ENCODE results near the gene MARK3.
"Not testable (repeated sequence)": the region's sequence is repeated elsewhere in the genome, so short reads cannot be mapped to it uniquely, and the experiment has no call there.

Gene MARK3

GRCh38 chr14:103523575-103523954 lies 138.3 kb downstream of the MARK3 start:
- Histone ChIP-seq H3K27ac (ENCODE audit: low read depth, low read length) (no peak overlapping the region), H3K36me3 (ENCODE audit: control insufficient read depth, insufficient read depth, low read length) (peaks cover 18% of the 10 kb centered on the region), H3K9me3 (ENCODE audit: control insufficient read depth, insufficient read depth, low read depth, low read length) (no peaks in the 10 kb centered on the region), H3K27me3 (ENCODE audit: control insufficient read depth, insufficient read depth, low read length) (peaks cover 22% of the 10 kb centered on the region), H3K4me3 (ENCODE audit: low read depth, low read length) (peak overlapping the region; percentile 68), H3K9ac (ENCODE audit: low read length) (peak overlapping the region; percentile 9), H3K4me1 (ENCODE audit: control insufficient read depth, insufficient read depth, low read length) (peaks cover 29% of the 10 kb centered on the region)

- H3K9me3 ChIP-seq (ENCODE audit: control insufficient read depth, insufficient read depth, low read depth, low read length), result no peaks in the 10 kb centered on the region
- no peak overlapping the region for H3K27ac ChIP-seq (ENCODE audit: low read depth, low read length)
- H3K27me3 ChIP-seq (ENCODE audit: control insufficient read depth, insufficient read depth, low read length), result peaks cover 22% of the 10 kb centered on the region
- H3K9ac ChIP-seq (ENCODE audit: low read length), result no peak overlapping the region
- H3K4me1 ChIP-seq (ENCODE audit: control insufficient read depth, insufficient read depth, low read length), result peaks cover 25% of the 10 kb centered on the region
- no peak overlapping the region for H3K4me3 ChIP-seq (ENCODE audit: low read depth, low read length)
- H3K36me3 ChIP-seq (ENCODE audit: control insufficient read depth, insufficient read depth, low read length), result peaks cover 12% of the 10 kb centered on the region
These were observed 139.1 kb downstream of the MARK3 start for GRCh38 chr14:103524002-103524935.

GRCh38 chr14:103525430-103526246 lies 140.4 kb downstream of the MARK3 start:
- not testable (repeated sequence) for H3K9ac ChIP-seq (ENCODE audit: low read length); H3K36me3 ChIP-seq (ENCODE audit: control insufficient read depth, insufficient read depth, low read length); H3K4me3 ChIP-seq (ENCODE audit: low read depth, low read length); H3K27ac ChIP-seq (ENCODE audit: low read depth, low read length); H3K9me3 ChIP-seq (ENCODE audit: control insufficient read depth, insufficient read depth, low read depth, low read length)
- Histone ChIP-seq H3K4me1 (ENCODE audit: control insufficient read depth, insufficient read depth, low read length) (peaks cover 24% of the 10 kb centered on the region), H3K27me3 (ENCODE audit: control insufficient read depth, insufficient read depth, low read length) (peaks cover 22% of the 10 kb centered on the region)

GRCh38 chr14:103526247-103526913 lies 141.2 kb downstream of the MARK3 start:
- Histone ChIP-seq H3K9me3 (ENCODE audit: control insufficient read depth, insufficient read depth, low read depth, low read length) (no peaks in the 10 kb centered on the region), H3K4me1 (ENCODE audit: control insufficient read depth, insufficient read depth, low read length) (peaks cover 24% of the 10 kb centered on the region), H3K27ac (ENCODE audit: low read depth, low read length) (no peak overlapping the region), H3K9ac (ENCODE audit: low read length) (no peak overlapping the region), H3K36me3 (ENCODE audit: control insufficient read depth, insufficient read depth, low read length) (peaks cover 4% of the 10 kb centered on the region; the same call in 1 of the 2 replicates), H3K4me3 (ENCODE audit: low read depth, low read length) (no peak overlapping the region), H3K27me3 (ENCODE audit: control insufficient read depth, insufficient read depth, low read length) (peaks cover 22% of the 10 kb centered on the region)

GRCh38 chr14:103526914-103527248 lies 141.7 kb downstream of the MARK3 start:
- Histone ChIP-seq H3K4me1 (ENCODE audit: control insufficient read depth, insufficient read depth, low read length) (peaks cover 24% of the 10 kb centered on the region), H3K27me3 (ENCODE audit: control insufficient read depth, insufficient read depth, low read length) (peaks cover 22% of the 10 kb centered on the region), H3K9ac (ENCODE audit: low read length) (no peak overlapping the region), H3K36me3 (ENCODE audit: control insufficient read depth, insufficient read depth, low read length) (peaks cover 4% of the 10 kb centered on the region; the same call in 1 of the 2 replicates), H3K27ac (ENCODE audit: low read depth, low read length) (no peak overlapping the region), H3K9me3 (ENCODE audit: control insufficient read depth, insufficient read depth, low read depth, low read length) (no peaks in the 10 kb centered on the region), H3K4me3 (ENCODE audit: low read depth, low read length) (no peak overlapping the region)

- H3K4me1 ChIP-seq (ENCODE audit: control insufficient read depth, insufficient read depth, low read length), result peaks cover 24% of the 10 kb centered on the region
- peak overlapping the region; percentile 89; the same call in 1 of the 2 replicates for H3K4me3 ChIP-seq (ENCODE audit: low read depth, low read length)
- H3K36me3 ChIP-seq (ENCODE audit: control insufficient read depth, insufficient read depth, low read length), result peaks cover 10% of the 10 kb centered on the region
- peaks cover 22% of the 10 kb centered on the region for H3K27me3 ChIP-seq (ENCODE audit: control insufficient read depth, insufficient read depth, low read length)
- no peak overlapping the region for H3K27ac ChIP-seq (ENCODE audit: low read depth, low read length)
- H3K9ac ChIP-seq (ENCODE audit: low read length), result peak overlapping the region; percentile 84
- H3K9me3 ChIP-seq (ENCODE audit: control insufficient read depth, insufficient read depth, low read depth, low read length), result no peaks in the 10 kb centered on the region
These were observed 142.4 kb downstream of the MARK3 start for GRCh38 chr14:103527408-103528145.

GRCh38 chr14:103528146-103528586 lies 143.0 kb downstream of the MARK3 start:
- Histone ChIP-seq H3K27me3 (ENCODE audit: control insufficient read depth, insufficient read depth, low read length) (peaks cover 18% of the 10 kb centered on the region), H3K4me3 (ENCODE audit: low read depth, low read length) (peak overlapping the region; percentile 89), H3K36me3 (ENCODE audit: control insufficient read depth, insufficient read depth, low read length) (peaks cover 13% of the 10 kb centered on the region), H3K9me3 (ENCODE audit: control insufficient read depth, insufficient read depth, low read depth, low read length) (no peaks in the 10 kb centered on the region), H3K27ac (ENCODE audit: low read depth, low read length) (peak overlapping the region; percentile 74), H3K9ac (ENCODE audit: low read length) (peak overlapping the region; percentile 84), H3K4me1 (ENCODE audit: control insufficient read depth, insufficient read depth, low read length) (peaks cover 24% of the 10 kb centered on the region)

- H3K4me3 ChIP-seq (ENCODE audit: low read depth, low read length), result peak within 1 kb of the TSS; percentile 89
- H3K4me1 ChIP-seq (ENCODE audit: control insufficient read depth, insufficient read depth, low read length), result peaks cover 20% of the 10 kb centered on the region
- peaks cover 11% of the 10 kb centered on the region for H3K27me3 ChIP-seq (ENCODE audit: control insufficient read depth, insufficient read depth, low read length)
- H3K36me3 ChIP-seq (ENCODE audit: control insufficient read depth, insufficient read depth, low read length), result peaks cover 13% of the 10 kb centered on the region
- peak within 1 kb of the TSS; percentile 87 for H3K9ac ChIP-seq (ENCODE audit: low read length)
- H3K9me3 ChIP-seq (ENCODE audit: control insufficient read depth, insufficient read depth, low read depth, low read length), result no peaks in the 10 kb centered on the region
- H3K27ac ChIP-seq (ENCODE audit: low read depth, low read length), result peak within 1 kb of the TSS; percentile 74
These were observed 143.6 kb downstream of the MARK3 start, which contains the start of gene TRMT61A for GRCh38 chr14:103528587-103529382. TRMT61A (plus strand) TSS chr14:103529196; CDS start chr14:103529979, 783 bp downstream.

GRCh38 chr14:103529383-103530365 lies 144.5 kb downstream of the MARK3 start:
- Histone ChIP-seq H3K4me1 (ENCODE audit: control insufficient read depth, insufficient read depth, low read length) (peaks cover 17% of the 10 kb centered on the region), H3K9me3 (ENCODE audit: control insufficient read depth, insufficient read depth, low read depth, low read length) (no peaks in the 10 kb centered on the region), H3K27ac (ENCODE audit: low read depth, low read length) (peak overlapping the region; percentile 66; the same call in 1 of the 2 replicates), H3K4me3 (ENCODE audit: low read depth, low read length) (peak overlapping the region; percentile 89), H3K27me3 (ENCODE audit: control insufficient read depth, insufficient read depth, low read length) (peaks cover 3% of the 10 kb centered on the region), H3K36me3 (ENCODE audit: control insufficient read depth, insufficient read depth, low read length) (peaks cover 20% of the 10 kb centered on the region), H3K9ac (ENCODE audit: low read length) (peak overlapping the region; percentile 87)
